Natural killer cell (primary cell): ENCODE measurements around the gene OR5D18. TPM values are rescaled to one million over a fixed set of nuclear protein-coding genes. Genes with fewer than 3 reads are reported as not detected.

ENCODE experiments used
- ATAC-seq, 3 donors: fragments of 150-1000 bp in 2 of 3; fragments of 200-7000 bp in 1 of 3; cut with Tn5 transposase; 1 replicate in 1 of 3; 2 replicates in 2 of 3; pipeline ENCODE4 v1.10.0; 2021; ENCODE audit warnings: mild to moderate bottlenecking in 2 of 3, moderate library complexity in 2 of 3
- DNase-seq, 2 donors: peaks; one replicate each; pipeline versions ENCODE4 v3.0.0 to v3.0.0-alpha.2; 2013 to 2021; ENCODE audit warnings: mixed read lengths in 1 of 2
- H3K27ac ChIP-seq: one replicate; pipeline ENCODE4 v1.5.1; 2013; ENCODE audit warnings: mild to moderate bottlenecking, low read length
- H3K27me3 ChIP-seq: one replicate; pipeline ENCODE4 v1.6.1; 2013; ENCODE audit warnings: low read length; ENCODE audit not compliant: control insufficient read depth, insufficient read depth
- H3K36me3 ChIP-seq: one replicate; pipeline ENCODE4 v1.6.1; 2013; ENCODE audit warnings: low read length; ENCODE audit not compliant: control insufficient read depth, insufficient read depth
- H3K4me1 ChIP-seq: one replicate; pipeline ENCODE4 v1.6.1; 2013; ENCODE audit warnings: low read length; ENCODE audit not compliant: control insufficient read depth, insufficient read depth
- H3K4me3 ChIP-seq: one replicate; pipeline ENCODE4 v1.5.1; 2013; ENCODE audit warnings: low read length
- H3K9me3 ChIP-seq: one replicate; pipeline ENCODE4 v1.6.1; 2013; ENCODE audit warnings: low read length; ENCODE audit not compliant: control insufficient read depth, insufficient read depth
- H3K27ac Mint-ChIP-seq, 2 donors: one replicate each; pipeline ENCODE4 v1.8.0; 2022; ENCODE audit warnings: mild to moderate bottlenecking in 2 of 2, mixed read lengths in 2 of 2, moderate library complexity in 1 of 2
- H3K27me3 Mint-ChIP-seq, 2 donors: one replicate each; pipeline ENCODE4 v1.8.0; 2022; ENCODE audit warnings: low read depth in 2 of 2, mixed read lengths in 2 of 2
- H3K36me3 Mint-ChIP-seq: one replicate; pipeline ENCODE4 v1.8.0; 2022; ENCODE audit warnings: mixed read lengths
- H3K4me1 Mint-ChIP-seq, 2 donors: one replicate each; pipeline ENCODE4 v1.8.0; 2022; ENCODE audit warnings: mixed read lengths in 2 of 2
- H3K4me3 Mint-ChIP-seq: one replicate; pipeline ENCODE4 v1.8.0; 2022; ENCODE audit warnings: mild to moderate bottlenecking, moderate library complexity, mixed read lengths
- H3K9me3 Mint-ChIP-seq, 2 donors: one replicate each; pipeline ENCODE4 v1.8.0; 2022; ENCODE audit warnings: mixed read lengths in 2 of 2
- WGBS: methylation state at CpG from one replicate; pipeline ENCODE4 v1.1.7; 2013; ENCODE audit warnings: missing lambda C conversion rate; ENCODE audit not compliant: insufficient coverage; 5-methylcytosine and 5-hydroxymethylcytosine counted together
- intact Hi-C: fragments of 100-400 bp; cut with micrococcal nuclease; formaldehyde crosslinking; loops from one replicate; pipeline ENCODE4 v1.14.2; 2022
- total RNA-seq, 4 donors: library from RNA; stranded (reverse); fragments of 120-200 nt in 1 of 4; gene quantifications; one replicate each; pipeline versions ENCODE4 v1.2.3 to v1.2.4, GENCODE V29; 2013 to 2022
- TF ChIP-seq, protein P1 (sequence below): fragments of 200-600 bp; IDR thresholded peaks from one replicate; pipeline ENCODE4 v1.8.0; 2022; ENCODE audit warnings: antibody characterized with exemption

Gene OR5D18
- total RNA-seq, 3 donors from 2014 or later (not counting 1 experiment from before 2014, with no cell fraction given) = not detected

DNA sequence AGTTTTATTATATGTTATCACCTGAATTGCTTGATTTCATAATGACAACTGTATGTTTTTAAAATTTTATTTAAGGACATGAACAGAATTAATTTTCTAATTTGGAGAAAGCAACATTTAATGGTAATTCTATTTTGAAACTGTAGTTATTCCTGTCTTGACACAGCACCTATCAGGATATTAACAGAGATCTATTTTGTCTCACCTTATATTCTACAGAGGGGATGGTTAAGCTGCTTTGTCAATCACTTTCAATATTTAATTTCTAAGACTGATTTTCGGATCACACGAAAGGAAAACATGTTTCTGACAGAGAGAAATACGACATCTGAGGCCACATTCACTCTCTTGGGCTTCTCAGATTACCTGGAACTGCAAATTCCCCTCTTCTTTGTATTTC lies 19.0 kb downstream of the OR5D18 start, which contains the start of gene OR5D16:
TSS of gene OR5D16 (plus strand) at position 301 of the 400 bp plus-strand sequence. CDS start at position 301, 0 bp downstream.
- Histone ChIP-seq H3K4me1 (no peaks in the 10 kb centered on the region), H3K4me3 (no peak within 1 kb of the TSS), H3K9me3 (peaks cover 5% of the 10 kb centered on the region), H3K27me3 (no peaks in the 10 kb centered on the region), H3K27ac (no peak within 1 kb of the TSS), H3K36me3 (no peaks in the 10 kb centered on the region)
- Mint-ChIP-seq H3K4me1 (no peaks in the 10 kb centered on the region), H3K27ac (no peak within 1 kb of the TSS), H3K27me3 (no peaks in the 10 kb centered on the region), H3K4me3 (no peak within 1 kb of the TSS), H3K9me3 (peaks cover 13 to 25% of the 10 kb centered on the region in 2 donors), H3K36me3 (peaks cover 13% of the 10 kb centered on the region)
- WGBS = 48% methylated on average over 3 of the region's 3 CpGs
- ATAC-seq (no peak), DNase-seq (no peak)
- TF ChIP-seq, protein P1, sequence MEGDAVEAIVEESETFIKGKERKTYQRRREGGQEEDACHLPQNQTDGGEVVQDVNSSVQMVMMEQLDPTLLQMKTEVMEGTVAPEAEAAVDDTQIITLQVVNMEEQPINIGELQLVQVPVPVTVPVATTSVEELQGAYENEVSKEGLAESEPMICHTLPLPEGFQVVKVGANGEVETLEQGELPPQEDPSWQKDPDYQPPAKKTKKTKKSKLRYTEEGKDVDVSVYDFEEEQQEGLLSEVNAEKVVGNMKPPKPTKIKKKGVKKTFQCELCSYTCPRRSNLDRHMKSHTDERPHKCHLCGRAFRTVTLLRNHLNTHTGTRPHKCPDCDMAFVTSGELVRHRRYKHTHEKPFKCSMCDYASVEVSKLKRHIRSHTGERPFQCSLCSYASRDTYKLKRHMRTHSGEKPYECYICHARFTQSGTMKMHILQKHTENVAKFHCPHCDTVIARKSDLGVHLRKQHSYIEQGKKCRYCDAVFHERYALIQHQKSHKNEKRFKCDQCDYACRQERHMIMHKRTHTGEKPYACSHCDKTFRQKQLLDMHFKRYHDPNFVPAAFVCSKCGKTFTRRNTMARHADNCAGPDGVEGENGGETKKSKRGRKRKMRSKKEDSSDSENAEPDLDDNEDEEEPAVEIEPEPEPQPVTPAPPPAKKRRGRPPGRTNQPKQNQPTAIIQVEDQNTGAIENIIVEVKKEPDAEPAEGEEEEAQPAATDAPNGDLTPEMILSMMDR = no peak
- intact Hi-C loops = loop anchor here (10.0 kb wide), 1 partner anchor 64 kb away; the partner anchor contains the start of gene OR5D13

DNA sequence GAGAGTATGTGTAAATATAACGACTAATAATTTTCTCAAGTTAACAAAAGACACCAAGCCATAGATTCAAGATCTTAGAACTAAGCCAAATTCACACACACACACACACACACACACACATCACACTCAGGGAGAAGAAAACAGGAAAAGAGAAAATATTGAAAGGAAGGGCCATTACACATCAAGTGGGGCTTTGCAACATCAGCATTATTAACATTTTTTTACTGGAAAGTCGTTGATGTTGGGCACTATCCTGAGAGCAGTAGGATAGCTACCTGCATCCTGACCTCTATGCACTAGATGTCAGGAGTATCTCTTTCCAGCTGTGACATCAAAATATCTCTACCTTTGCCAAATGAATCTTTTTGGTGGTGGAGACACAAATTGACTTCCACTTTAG lies 28.0 kb downstream of the OR5D18 start:
- Histone ChIP-seq H3K27me3 (no peaks in the 10 kb centered on the region), H3K4me3 (no peak overlapping the region), H3K27ac (no peak overlapping the region), H3K36me3 (no peaks in the 10 kb centered on the region), H3K9me3 (no peaks in the 10 kb centered on the region), H3K4me1 (no peaks in the 10 kb centered on the region)
- Mint-ChIP-seq H3K4me3 (no peak overlapping the region), H3K36me3 (peaks cover 9% of the 10 kb centered on the region), H3K27ac (no peak overlapping the region), H3K27me3 (no peaks in the 10 kb centered on the region), H3K9me3 (peaks cover 9 to 21% of the 10 kb centered on the region in 2 donors), H3K4me1 (no peaks in the 10 kb centered on the region)
- 25% methylated on average over 1 of the region's 2 CpGs for WGBS
- TF ChIP-seq, protein P1 = no peak
- intact Hi-C loops = no loop called here
- no peak for DNase-seq
- ATAC-seq = no peak

DNA sequence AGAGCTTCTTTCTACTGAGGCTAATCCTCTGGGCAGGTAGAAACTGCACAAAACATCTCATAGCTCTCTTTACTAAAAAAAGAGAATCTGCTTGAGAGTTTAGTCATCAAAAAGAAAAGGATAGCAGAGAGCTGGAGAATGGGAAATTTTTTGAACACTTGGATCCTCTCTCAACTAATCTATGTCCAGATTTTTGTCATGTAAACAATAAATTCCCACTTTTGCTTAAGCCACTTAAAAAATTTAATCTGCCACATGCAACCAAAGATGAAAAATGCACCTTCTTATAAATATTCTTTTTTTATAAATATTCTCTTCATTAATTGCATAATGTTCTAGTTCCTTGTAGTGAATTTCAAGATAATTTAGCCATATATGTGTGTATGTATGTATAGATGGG lies 29.6 kb downstream of the OR5D18 start:
- Histone ChIP-seq H3K4me1 (no peaks in the 10 kb centered on the region), H3K27ac (no peak overlapping the region), H3K36me3 (no peaks in the 10 kb centered on the region), H3K9me3 (no peaks in the 10 kb centered on the region), H3K4me3 (no peak overlapping the region), H3K27me3 (no peaks in the 10 kb centered on the region)
- peaks cover 14 to 31% of the 10 kb centered on the region in 2 donors for H3K9me3 Mint-ChIP-seq
- H3K27ac Mint-ChIP-seq = no peak overlapping the region
- DNase-seq (no peak), ATAC-seq (no peak)
- TF ChIP-seq, protein P1 = no peak
- intact Hi-C loops = no loop called here
- no peaks in the 10 kb centered on the region for H3K4me1 Mint-ChIP-seq
- no peaks in the 10 kb centered on the region for H3K27me3 Mint-ChIP-seq
- H3K4me3 Mint-ChIP-seq = no peak overlapping the region
- H3K36me3 Mint-ChIP-seq = peaks cover 9% of the 10 kb centered on the region

DNA sequence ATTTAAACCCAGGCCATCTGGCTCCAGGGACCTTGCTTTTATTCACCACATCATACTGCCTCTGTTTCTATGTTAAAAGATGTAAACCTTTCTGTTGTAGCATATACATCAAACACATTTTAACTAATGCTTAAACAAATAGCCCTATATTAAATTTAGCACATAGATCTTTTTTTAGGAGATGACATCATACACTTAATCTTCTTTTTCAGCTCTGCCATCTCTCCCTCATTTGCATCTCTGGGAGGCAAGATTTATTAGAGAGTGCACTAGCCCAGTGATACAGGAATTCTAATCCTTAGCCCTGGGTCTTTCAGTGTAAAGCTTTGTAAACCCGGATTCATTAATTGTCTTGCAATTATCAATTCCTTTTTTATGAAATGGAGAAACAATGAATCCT lies 32.7 kb downstream of the OR5D18 start:
- H3K4me1 Mint-ChIP-seq = no peaks in the 10 kb centered on the region
- Histone ChIP-seq H3K27me3 (no peaks in the 10 kb centered on the region), H3K36me3 (no peaks in the 10 kb centered on the region), H3K4me1 (no peaks in the 10 kb centered on the region), H3K9me3 (peaks cover 5% of the 10 kb centered on the region), H3K27ac (no peak overlapping the region), H3K4me3 (no peak overlapping the region)
- TF ChIP-seq, protein P1 = no peak
- H3K4me3 Mint-ChIP-seq = no peak overlapping the region
- intact Hi-C loops = no loop called here
- no CpG with 5 or more reads among the region's 1 CpG for WGBS
- H3K27me3 Mint-ChIP-seq = no peaks in the 10 kb centered on the region
- no peak for DNase-seq
- H3K27ac Mint-ChIP-seq = no peak overlapping the region
- H3K36me3 Mint-ChIP-seq = no peaks in the 10 kb centered on the region
- peaks cover 15 to 34% of the 10 kb centered on the region in 2 donors for H3K9me3 Mint-ChIP-seq
- ATAC-seq = no peak
